Natural killer cell treated with Interleukin-12 subunit alpha and Interleukin-12 subunit beta and Interleukin-15 and Interleukin-18, amount 100 ng/mL, for 72 hours (primary cell): ENCODE data around the gene FAM32A. TPM values are rescaled to one million over a fixed set of nuclear protein-coding genes. Genes with fewer than 3 reads are reported as not detected.

Source experiments
- ATAC-seq, 2 donors: fragments of 150-1000 bp; cut with Tn5 transposase in 1 of 2; sonication (Bioruptor Pico), chemical (Tn5 transposase) in 1 of 2; 2 replicates each; pipeline ENCODE4 v1.10.0; 2021
- DNase-seq: peaks from one replicate; pipeline ENCODE4 v3.0.0; 2022; ENCODE audit warnings: low spot score
- H3K27ac Mint-ChIP-seq, 2 donors: 1 replicate in 1 of 2; 2 replicates in 1 of 2; pipeline ENCODE4 v1.8.0; 2022; ENCODE audit warnings: mixed read lengths in 2 of 2, mild to moderate bottlenecking in 1 of 2, moderate library complexity in 1 of 2
- H3K27me3 Mint-ChIP-seq, 2 donors: 1 replicate in 1 of 2; 2 replicates in 1 of 2; pipeline ENCODE4 v1.8.0; 2022; ENCODE audit warnings: mixed read lengths in 2 of 2
- H3K36me3 Mint-ChIP-seq: one replicate; pipeline ENCODE4 v1.8.0; 2022; ENCODE audit warnings: mixed read lengths
- H3K4me1 Mint-ChIP-seq, 2 donors: 1 replicate in 1 of 2; 2 replicates in 1 of 2; pipeline ENCODE4 v1.8.0; 2022; ENCODE audit warnings: low read depth in 2 of 2, mixed read lengths in 2 of 2, mild to moderate bottlenecking in 1 of 2
- H3K4me3 Mint-ChIP-seq: one replicate; pipeline ENCODE4 v1.8.0; 2022; ENCODE audit warnings: mixed read lengths
- H3K9me3 Mint-ChIP-seq: 2 replicates; pipeline ENCODE4 v1.8.0; 2022; ENCODE audit warnings: mixed read lengths
- total RNA-seq, 2 donors: library from RNA; stranded (reverse); gene quantifications; one replicate each; pipeline ENCODE4 v1.2.3, GENCODE V29; 2022

Gene FAM32A
- total RNA-seq, 2 donors from 2014 or later, result 46.7 to 60.8 TPM

GRCh38 chr19:16226878-16227836, 41.9 kb downstream of the FAM32A start:
- H3K9me3 Mint-ChIP-seq, result peaks cover 3% of the 10 kb centered on the region
- no peak overlapping the region for H3K27ac Mint-ChIP-seq
- peaks cover 0 to 8% of the 10 kb centered on the region in 2 donors for H3K4me1 Mint-ChIP-seq
- H3K4me3 Mint-ChIP-seq, result no peak overlapping the region
- ATAC-seq (no peak), DNase-seq (peak; percentile 57)
- no peaks in the 10 kb centered on the region for H3K27me3 Mint-ChIP-seq
- peaks cover 24% of the 10 kb centered on the region for H3K36me3 Mint-ChIP-seq

- H3K4me3 Mint-ChIP-seq, result no peak overlapping the region
- no peaks in the 10 kb centered on the region for H3K9me3 Mint-ChIP-seq
- no peak overlapping the region for H3K27ac Mint-ChIP-seq
- ATAC-seq (no peak), DNase-seq (no peak)
- peaks cover 19% of the 10 kb centered on the region for H3K36me3 Mint-ChIP-seq
- H3K4me1 Mint-ChIP-seq, result peaks cover 0 to 8% of the 10 kb centered on the region in 2 donors
- H3K27me3 Mint-ChIP-seq, result no peaks in the 10 kb centered on the region
These were observed 42.8 kb downstream of the FAM32A start for GRCh38 chr19:16227837-16228636.

DNA sequence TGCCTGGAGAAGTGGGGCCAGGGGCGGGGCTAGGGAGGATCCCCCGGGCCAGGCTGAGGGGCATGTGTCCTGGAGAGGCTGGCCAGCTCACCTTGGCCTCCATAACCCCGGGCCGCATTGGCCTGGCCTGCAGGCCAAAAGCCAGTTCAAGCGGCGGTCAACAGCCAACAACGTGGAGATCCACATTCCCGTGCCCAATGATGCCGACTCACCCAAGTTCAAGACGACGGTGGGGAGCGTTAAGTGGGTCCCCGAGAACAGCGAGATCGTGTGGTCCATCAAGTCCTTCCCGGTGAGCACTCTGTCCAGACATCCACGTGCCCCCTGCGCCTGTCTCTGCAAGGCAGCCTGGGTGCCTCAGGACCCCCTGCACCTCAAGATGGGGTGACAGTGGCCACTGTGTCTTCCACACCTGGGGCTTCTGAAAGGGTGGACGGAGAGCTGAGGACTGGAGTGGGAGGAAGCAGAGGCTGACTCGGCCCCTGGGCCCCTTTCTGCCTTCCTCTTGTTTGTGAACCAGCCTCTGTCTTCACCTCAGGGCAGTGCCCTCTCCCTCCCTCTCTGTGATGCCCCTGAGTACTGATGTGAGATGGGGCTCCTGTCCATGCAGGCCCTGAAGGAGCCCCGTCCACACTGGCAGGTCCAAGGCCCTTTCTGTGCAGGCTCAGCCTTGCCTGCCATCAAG, 43.6 kb downstream of the FAM32A start:
- Mint-ChIP-seq H3K4me3 (no peak overlapping the region), H3K36me3 (peaks cover 19% of the 10 kb centered on the region), H3K4me1 (peaks cover 0 to 8% of the 10 kb centered on the region in 2 donors), H3K9me3 (no peaks in the 10 kb centered on the region), H3K27ac (no peak overlapping the region), H3K27me3 (no peaks in the 10 kb centered on the region)
- ATAC-seq (no peak), DNase-seq (peak; percentile 57)

- no peak for DNase-seq
- no peak for ATAC-seq
- peaks cover 19% of the 10 kb centered on the region for H3K36me3 Mint-ChIP-seq
- no peaks in the 10 kb centered on the region for H3K27me3 Mint-ChIP-seq
- H3K4me1 Mint-ChIP-seq, result peaks cover 0 to 8% of the 10 kb centered on the region in 2 donors
- H3K4me3 Mint-ChIP-seq, result no peak overlapping the region
- H3K9me3 Mint-ChIP-seq, result no peaks in the 10 kb centered on the region
- H3K27ac Mint-ChIP-seq, result no peak overlapping the region
These were observed 44.1 kb downstream of the FAM32A start for GRCh38 chr19:16229322-16229641.

DNA sequence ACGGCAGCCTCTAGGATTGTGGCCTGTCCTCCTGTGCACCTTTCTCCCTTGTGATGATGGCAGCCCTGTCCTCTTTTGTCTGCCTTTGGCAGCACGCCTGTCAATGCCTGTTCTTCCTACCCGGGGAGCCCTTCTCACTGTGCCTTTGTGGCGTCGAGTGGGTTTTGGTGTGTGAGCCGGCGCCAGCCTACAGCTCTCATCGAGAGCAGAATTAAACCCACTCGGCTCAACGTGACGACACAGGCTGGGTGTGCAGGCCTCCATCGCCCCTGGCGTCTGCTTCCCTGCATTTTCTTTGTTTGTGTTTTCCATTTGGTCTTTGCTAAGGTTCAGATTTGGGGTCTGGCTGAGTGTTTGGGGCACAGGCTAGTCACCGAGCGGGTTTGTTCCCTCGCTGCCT, 46.9 kb downstream of the FAM32A start:
- Mint-ChIP-seq H3K4me3 (no peak overlapping the region), H3K27me3 (no peaks in the 10 kb centered on the region)

GRCh38 chr19:16232568-16232967, 47.4 kb downstream of the FAM32A start:
- ATAC-seq, result peak in 1 of 2 donors; percentile 7
- Mint-ChIP-seq H3K27me3 (no peaks in the 10 kb centered on the region), H3K4me1 (peaks cover 0 to 11% of the 10 kb centered on the region in 2 donors), H3K27ac (no peak overlapping the region), H3K4me3 (no peak overlapping the region), H3K36me3 (peaks cover 29% of the 10 kb centered on the region), H3K9me3 (no peaks in the 10 kb centered on the region)
- DNase-seq, result no peak

More for the DNA sequence above, 46.9 kb downstream of the FAM32A start:
- ATAC-seq (no peak), DNase-seq (no peak)
- Mint-ChIP-seq H3K27ac (no peak overlapping the region), H3K9me3 (no peaks in the 10 kb centered on the region), H3K4me1 (peaks cover 0 to 11% of the 10 kb centered on the region in 2 donors), H3K36me3 (peaks cover 29% of the 10 kb centered on the region)

DNA sequence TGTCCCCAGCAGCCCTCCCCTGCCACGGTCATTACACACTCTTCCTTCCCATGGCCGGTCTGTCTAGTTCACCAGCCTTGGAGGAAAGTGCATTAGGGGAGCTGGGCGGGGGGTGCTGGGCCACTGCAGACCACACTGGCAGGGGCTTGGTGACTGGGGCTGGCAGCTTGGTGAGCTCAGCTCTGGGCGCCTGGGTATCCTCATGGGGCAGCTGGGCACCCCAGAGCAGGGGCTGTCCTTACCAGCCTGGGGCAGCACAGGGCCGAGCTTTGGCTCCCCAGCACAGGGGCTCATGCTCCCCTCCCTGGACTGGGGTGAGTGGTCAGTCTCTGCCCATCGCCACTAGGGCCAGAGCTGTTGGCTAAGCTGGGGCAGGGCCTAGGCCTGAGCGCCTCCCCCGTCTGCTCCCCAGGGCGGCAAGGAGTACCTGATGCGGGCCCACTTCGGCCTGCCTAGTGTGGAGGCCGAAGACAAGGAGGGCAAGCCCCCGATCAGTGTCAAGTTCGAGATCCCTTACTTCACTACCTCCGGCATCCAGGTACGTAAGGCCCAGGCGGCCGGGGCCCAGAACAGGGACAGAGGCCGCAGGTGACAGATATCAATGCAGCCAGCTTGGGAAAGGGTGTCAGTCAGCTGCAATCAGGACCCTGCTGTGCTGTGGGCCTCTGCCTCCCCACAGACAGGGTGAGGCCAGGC, 48.0 kb downstream of the FAM32A start:
- peaks cover 29% of the 10 kb centered on the region for H3K36me3 Mint-ChIP-seq
- H3K4me1 Mint-ChIP-seq, result peaks cover 0 to 15% of the 10 kb centered on the region in 2 donors
- no peak overlapping the region for H3K4me3 Mint-ChIP-seq
- no peaks in the 10 kb centered on the region for H3K9me3 Mint-ChIP-seq
- ATAC-seq (peak in 1 of 2 donors; percentile 12), DNase-seq (no peak)
- H3K27me3 Mint-ChIP-seq, result no peaks in the 10 kb centered on the region
- H3K27ac Mint-ChIP-seq, result no peak overlapping the region

DNA sequence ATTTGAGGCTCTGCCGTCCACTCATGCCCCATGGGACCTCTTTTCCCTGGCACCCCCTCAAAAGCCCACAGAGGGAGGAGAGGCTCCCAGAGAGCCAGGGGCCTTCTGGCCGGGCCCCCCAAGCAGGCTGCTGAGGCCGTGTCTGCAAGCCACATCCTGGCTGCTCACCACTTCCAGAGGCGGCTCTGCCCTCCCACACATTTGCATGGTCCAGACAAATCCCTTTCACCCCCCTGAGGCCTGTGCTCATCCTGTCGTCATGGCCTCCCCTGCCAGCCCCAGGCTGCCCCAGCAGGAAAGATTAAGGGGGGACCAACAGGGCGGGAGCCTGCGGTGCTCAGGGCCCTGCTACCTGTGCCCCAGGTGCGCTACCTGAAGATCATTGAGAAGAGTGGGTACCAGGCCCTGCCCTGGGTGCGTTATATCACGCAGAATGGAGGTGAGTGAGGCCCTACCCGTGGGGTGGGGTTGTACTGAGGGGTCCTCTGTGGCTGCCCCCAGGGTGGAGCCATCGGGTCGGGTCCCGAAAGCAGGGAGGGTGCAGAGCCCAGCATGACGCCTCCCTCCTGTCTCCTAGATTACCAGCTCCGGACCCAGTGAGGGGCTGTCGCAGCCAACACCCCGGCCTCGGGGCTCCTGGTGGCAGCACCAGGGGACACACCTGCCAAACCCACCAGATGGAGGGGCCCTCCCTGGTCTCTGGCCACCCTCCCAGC, 48.8 kb downstream of the FAM32A start:
- ATAC-seq (no peak), DNase-seq (no peak)
- Mint-ChIP-seq H3K4me1 (peaks cover 0 to 15% of the 10 kb centered on the region in 2 donors), H3K9me3 (no peaks in the 10 kb centered on the region), H3K36me3 (peaks cover 29% of the 10 kb centered on the region), H3K4me3 (no peak overlapping the region), H3K27me3 (no peaks in the 10 kb centered on the region), H3K27ac (no peak overlapping the region)

DNA sequence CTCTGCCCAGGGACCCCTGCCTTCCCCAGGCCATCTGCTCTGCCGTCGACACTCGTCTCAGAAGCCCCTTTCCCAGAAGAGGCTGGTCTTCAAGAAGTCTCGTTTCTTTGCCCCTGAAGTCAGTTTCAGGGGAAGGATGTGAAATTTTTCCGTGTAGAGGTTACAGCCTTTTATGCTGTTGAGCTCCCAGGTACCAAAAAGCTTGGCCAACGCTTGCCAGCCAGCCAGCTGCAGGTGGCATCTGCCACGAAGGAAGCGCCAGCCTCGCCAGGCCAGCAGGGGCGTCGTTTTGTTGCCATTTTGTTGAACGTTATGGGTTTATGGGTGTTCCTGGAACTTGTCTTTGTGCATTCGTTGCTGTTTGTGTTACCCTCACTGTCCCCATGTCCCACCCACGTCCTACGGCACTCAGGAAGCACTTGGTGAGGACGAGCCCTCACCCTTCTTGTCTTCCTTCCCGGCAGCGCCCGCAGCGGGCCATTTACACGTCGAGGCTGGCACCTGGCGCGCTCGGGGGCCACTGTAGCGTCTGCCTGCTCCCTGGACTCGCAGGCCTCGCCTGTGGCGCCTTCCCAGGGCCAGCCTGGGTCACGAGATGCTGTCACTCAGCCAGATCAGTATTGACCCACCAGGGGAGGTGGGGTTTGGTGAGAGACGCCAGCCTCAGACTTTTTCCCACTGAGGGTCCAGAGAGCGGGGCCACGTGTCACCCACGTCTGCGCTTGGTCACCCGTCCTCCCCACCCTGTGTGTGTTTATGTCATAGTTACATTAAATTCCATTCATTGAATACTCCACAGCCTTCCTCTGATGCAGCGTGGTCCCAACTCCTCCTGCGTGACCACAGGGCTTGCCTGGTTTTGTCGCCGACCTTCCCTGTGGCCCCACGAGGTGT, 49.6 kb downstream of the FAM32A start:
- Mint-ChIP-seq H3K4me3 (no peak overlapping the region), H3K27me3 (no peaks in the 10 kb centered on the region), H3K9me3 (no peaks in the 10 kb centered on the region), H3K27ac (no peak overlapping the region), H3K4me1 (peaks cover 0 to 10% of the 10 kb centered on the region in 2 donors), H3K36me3 (peaks cover 25% of the 10 kb centered on the region)
- no peak for ATAC-seq
- no peak for DNase-seq

DNA sequence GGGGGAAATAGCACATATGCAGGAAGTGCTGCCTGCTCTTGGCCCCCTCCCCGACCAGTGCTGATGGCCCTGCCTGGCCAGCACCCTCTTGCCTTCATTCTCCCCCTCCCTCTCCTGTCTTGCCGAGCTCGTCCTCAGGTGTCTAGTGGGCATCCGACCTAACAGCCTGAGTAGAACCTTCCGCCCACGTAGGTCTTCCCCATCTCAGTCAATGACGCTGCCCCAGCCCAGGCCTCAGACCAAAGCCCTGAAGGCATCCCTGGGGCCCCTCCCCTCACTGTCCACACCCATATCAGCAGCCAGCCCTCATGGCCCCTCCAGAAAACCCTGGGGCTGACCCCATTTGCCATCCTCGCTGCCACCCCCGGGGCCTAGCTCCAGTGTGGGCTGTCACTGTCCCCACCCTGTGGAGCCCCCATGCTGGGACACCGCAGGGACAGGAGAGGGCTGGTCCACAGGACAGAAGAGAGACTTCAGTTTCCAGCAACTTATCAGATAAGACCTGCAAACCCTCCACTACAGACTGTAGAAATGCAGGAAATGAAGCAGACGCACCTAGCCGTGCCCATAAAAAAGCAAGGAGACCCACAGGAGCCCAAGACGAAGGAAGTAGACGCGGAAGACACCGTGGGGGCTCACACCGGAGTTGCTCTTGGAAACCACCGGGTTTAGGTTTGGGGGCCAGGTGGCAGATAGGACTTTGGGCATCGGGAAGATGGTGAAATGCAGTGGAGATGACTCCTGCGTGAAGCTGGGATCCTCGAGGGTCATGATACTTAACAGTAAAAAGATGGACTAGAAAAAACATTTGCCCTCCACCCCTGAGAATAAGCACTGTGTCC, 50.8 kb downstream of the FAM32A start:
- no peaks in the 10 kb centered on the region for H3K27me3 Mint-ChIP-seq
- peaks cover 18% of the 10 kb centered on the region for H3K36me3 Mint-ChIP-seq
- DNase-seq (no peak), ATAC-seq (peak in 1 of 2 donors; percentile 30)
- H3K4me3 Mint-ChIP-seq, result no peak overlapping the region
- peaks cover 0 to 10% of the 10 kb centered on the region in 2 donors for H3K4me1 Mint-ChIP-seq
- no peaks in the 10 kb centered on the region for H3K9me3 Mint-ChIP-seq
- H3K27ac Mint-ChIP-seq, result peak overlapping the region in 1 of 2 donors; percentile 58
